ENCODE measurements around the gene NPTX2. TPM values are rescaled to one million over a fixed set of nuclear protein-coding genes. Genes with fewer than 3 reads are reported as not detected.

Gene NPTX2
- total and polyA plus RNA-seq, 2 experiments from 2014 or later, result 8.2 to 24.1 TPM

Other genes starting within 250 kb of the NPTX2 start
- 37.2 and 38.3 TPM in 2 replicates for gene BAIAP2L1, start 216.2 kb upstream of the NPTX2 start, total RNA-seq (2014; rRNA removed; shearing (Covaris generic))
- 23.8 and 24.1 TPM in 2 replicates for gene BAIAP2L1, start 216.2 kb upstream of the NPTX2 start, polyA plus RNA-seq (2016; fragmentation: Nextera tagmentation; extraction: Ambion mirVana)

Measured in GM23338 (cell line).